H1 (cell line): ENCODE results near the gene NBPF1. TPM values are rescaled to one million over a fixed set of nuclear protein-coding genes. Genes with fewer than 3 reads are reported as not detected.
A peak's percentile ranks its signal among the peaks of the same experiment; 100 is the strongest.
"Not testable (repeated sequence)": the region's sequence is repeated elsewhere in the genome, so short reads cannot be mapped to it uniquely, and the experiment has no call there.

Experiments
- CTCF ChIA-PET: fragments of 300-600 bp; sonication (Branson Sonifier 250); formaldehyde crosslinking; loops from one replicate; lab custom pipeline; 2021; ENCODE audit not compliant: partially characterized antibody; lab: Charles Lee
- POLR2A ChIA-PET: fragments of 300-600 bp; sonication (Branson Sonifier 250); formaldehyde crosslinking; loops from one replicate; lab custom pipeline; 2021; ENCODE audit warnings: inconsistent platforms; ENCODE audit not compliant: partially characterized antibody; lab: Charles Lee
- DNase-seq, 2 experiments: peaks; one replicate each; pipeline versions ENCODE4 v3.0.0 to v3.0.0-alpha.2; 2010 to 2022; ENCODE audit warnings: low spot score in 2 of 2, low read depth in 1 of 2, mixed read lengths in 1 of 2
- FAIRE-seq: peaks from 2 replicates; lab custom pipeline; 2011; peaks lifted over from hg19 to GRCh38; lab: Jason Lieb, UNC
- H2AFZ ChIP-seq: 2 replicates; pipeline ENCODE4 v1.8.1; 2012; ENCODE audit warnings: low read length, inconsistent platforms
- H2AK5ac ChIP-seq: 2 replicates; pipeline ENCODE4 v1.6.1; 2013; ENCODE audit warnings: low read depth, low read length
- H2BK120ac ChIP-seq: replicated peaks from 2 replicates; pipeline ENCODE3; 2013; ENCODE audit warnings: low read depth, low read length, inconsistent platforms
- H2BK12ac ChIP-seq: 2 replicates; pipeline ENCODE4 v1.6.1; 2013; ENCODE audit warnings: low read depth, low read length
- H2BK15ac ChIP-seq: 2 replicates; pipeline ENCODE4 v1.6.1; 2013; ENCODE audit warnings: low read length
- H2BK20ac ChIP-seq: 2 replicates; pipeline ENCODE4 v1.6.1; 2013; ENCODE audit warnings: low read length
- H2BK5ac ChIP-seq: 2 replicates; pipeline ENCODE4 v1.6.1; 2013; ENCODE audit warnings: low read depth, low read length
- H3K14ac ChIP-seq: 2 replicates; pipeline ENCODE4 v1.6.1; 2013; ENCODE audit warnings: inconsistent platforms; ENCODE audit not compliant: insufficient read length
- H3K18ac ChIP-seq: 2 replicates; pipeline ENCODE4 v1.6.1; 2013; ENCODE audit warnings: low read length; ENCODE audit errors: extremely low read depth
- H3K23ac ChIP-seq: 2 replicates; pipeline ENCODE4 v1.6.1; 2013; ENCODE audit warnings: inconsistent platforms; ENCODE audit not compliant: insufficient read length
- H3K23me2 ChIP-seq: 2 replicates; pipeline ENCODE4 v1.6.1; 2013; ENCODE audit warnings: low read depth, low read length
- H3K27ac ChIP-seq: 2 replicates; pipeline ENCODE4 v1.6.1; 2011; ENCODE audit warnings: low read depth, low read length, inconsistent platforms
- H3K27me3 ChIP-seq, 4 experiments: replicated peaks in 1 of 4; 1 replicate in 1 of 4; 2 replicates in 3 of 4; pipeline versions ENCODE4 v1.6.1 to v1.8.1; 2011 to 2013; ENCODE audit warnings: low read length in 3 of 4, mild to moderate bottlenecking in 3 of 4, inconsistent platforms in 2 of 4, mixed read lengths in 2 of 4, moderate library complexity in 1 of 4; ENCODE audit not compliant: control insufficient read depth in 3 of 4, insufficient read depth in 3 of 4; ENCODE audit errors: extremely low read depth in 1 of 4
- H3K36me3 ChIP-seq, 4 experiments: 2 replicates each; pipeline versions ENCODE4 v1.6.1 to v1.8.1; 2011 to 2013; ENCODE audit warnings: mild to moderate bottlenecking in 4 of 4, low read length in 3 of 4, moderate library complexity in 2 of 4, control low read depth in 1 of 4, inconsistent platforms in 1 of 4; ENCODE audit not compliant: insufficient read depth in 4 of 4, control insufficient read depth in 2 of 4
- H3K4ac ChIP-seq: replicated peaks from 2 replicates; pipeline ENCODE3; 2013; ENCODE audit warnings: low read length, low read depth, mixed read lengths, inconsistent platforms; ENCODE audit not compliant: insufficient read length
- H3K4me1 ChIP-seq, 4 experiments: replicated peaks in 1 of 4; 1 replicate in 1 of 4; 2 replicates in 3 of 4; pipeline versions ENCODE4 v1.6.1 to v1.8.1; 2011 to 2013; ENCODE audit warnings: low read length in 3 of 4, inconsistent platforms in 2 of 4, mixed read lengths in 1 of 4; ENCODE audit not compliant: insufficient read depth in 4 of 4, control insufficient read depth in 3 of 4
- H3K4me2 ChIP-seq, 2 experiments: 2 replicates each; pipeline versions ENCODE4 v1.6.1 to v1.8.1; 2011 to 2013; ENCODE audit warnings: low read depth in 2 of 2, low read length in 2 of 2, control low read depth in 1 of 2, inconsistent platforms in 1 of 2, mild to moderate bottlenecking in 1 of 2; ENCODE audit not compliant: insufficient read depth in 1 of 2
- H3K4me3 ChIP-seq, 4 experiments: fragments of 200-600, 300-600 bp in 1 of 4; sonication (generic), shearing (Covaris generic), sonication (Bioruptor Twin) in 1 of 4; 2 replicates each; pipeline versions ENCODE4 v1.5.1 to v1.8.1; 2011 to 2016; ENCODE audit warnings: low read length in 4 of 4, low read depth in 3 of 4, control low read depth in 2 of 4, inconsistent platforms in 2 of 4, mild to moderate bottlenecking in 2 of 4, mixed read lengths in 1 of 4, moderate library complexity in 1 of 4; ENCODE audit not compliant: insufficient read depth in 2 of 4; ENCODE audit errors: extremely low read depth in 1 of 4
- H3K56ac ChIP-seq: replicated peaks from 2 replicates; pipeline ENCODE3; 2013; ENCODE audit warnings: low read depth, mild to moderate bottlenecking, mixed read lengths, low read length, inconsistent platforms; ENCODE audit not compliant: insufficient read length
- H3K79me1 ChIP-seq: 2 replicates; pipeline ENCODE4 v1.6.1; 2013; ENCODE audit warnings: low read depth, low read length, control low read depth
- H3K79me2 ChIP-seq, 2 experiments: 2 replicates each; pipeline versions ENCODE4 v1.6.1 to v1.8.1; 2012 to 2013; ENCODE audit warnings: low read length in 2 of 2, mild to moderate bottlenecking in 2 of 2, inconsistent platforms in 1 of 2; ENCODE audit not compliant: insufficient read depth in 2 of 2, control insufficient read depth in 1 of 2
- H3K9ac ChIP-seq, 4 experiments: replicated peaks in 1 of 4; 1 replicate in 1 of 4; 2 replicates in 3 of 4; pipeline versions ENCODE4 v1.6.1 to v1.8.1; 2011 to 2013; ENCODE audit warnings: low read depth in 3 of 4, low read length in 3 of 4, control low read depth in 2 of 4, mild to moderate bottlenecking in 2 of 4, moderate library complexity in 2 of 4, inconsistent platforms in 1 of 4; ENCODE audit errors: extremely low read depth in 1 of 4
- H3K9me3 ChIP-seq, 2 experiments: 2 replicates each; pipeline versions ENCODE4 v1.6.1 to v1.8.1; 2012 to 2013; ENCODE audit warnings: mild to moderate bottlenecking in 2 of 2, moderate library complexity in 2 of 2, control low read depth in 1 of 2, inconsistent platforms in 1 of 2, low read depth in 1 of 2, low read length in 1 of 2, mixed read lengths in 1 of 2; ENCODE audit not compliant: insufficient read depth in 2 of 2
- H4K20me1 ChIP-seq, 2 experiments: replicated peaks in 1 of 2; 2 replicates each; pipeline versions ENCODE3 to v1.8.1; 2011 to 2013; ENCODE audit warnings: inconsistent platforms in 2 of 2, low read length in 2 of 2, mild to moderate bottlenecking in 1 of 2; ENCODE audit not compliant: insufficient read depth in 2 of 2, control insufficient read depth in 1 of 2
- H4K5ac ChIP-seq: 2 replicates; pipeline ENCODE4 v1.6.1; 2013; ENCODE audit warnings: low read length, low read depth, mixed read lengths, inconsistent platforms; ENCODE audit not compliant: insufficient read length
- H4K8ac ChIP-seq: 2 replicates; pipeline ENCODE4 v1.8.0; 2013; ENCODE audit warnings: mild to moderate bottlenecking, moderate library complexity, low read length, inconsistent platforms; ENCODE audit not compliant: insufficient read depth; ENCODE audit errors: extremely low read depth
- H4K91ac ChIP-seq: replicated peaks from 2 replicates; pipeline ENCODE3; 2013; ENCODE audit warnings: low read length, mixed read lengths, inconsistent platforms; ENCODE audit not compliant: insufficient read length
- HDAC2 ChIP-seq, 2 experiments: fragments of 300-600 bp in 1 of 2; sonication (generic) in 1 of 2; IDR thresholded peaks; 2 replicates each; pipeline ENCODE4 v1.6.1; 2011 to 2012; ENCODE audit warnings: low read depth in 2 of 2, low read length in 2 of 2, mild to moderate bottlenecking in 2 of 2, moderate library complexity in 2 of 2, borderline replicate concordance in 1 of 2, inconsistent platforms in 1 of 2
- KDM4A ChIP-seq: IDR thresholded peaks from one replicate; pipeline ENCODE4 v1.7.1; 2012; ENCODE audit warnings: low read depth, mild to moderate bottlenecking, moderate library complexity, low read length, inconsistent platforms; ENCODE audit not compliant: severe bottlenecking
- RBBP5 ChIP-seq: IDR thresholded peaks from 2 replicates; pipeline ENCODE4 v1.7.1; 2012; ENCODE audit warnings: low read depth, mild to moderate bottlenecking, inconsistent platforms, low read length, moderate library complexity, borderline replicate concordance
- TAF1 ChIP-seq: IDR thresholded peaks from 2 replicates; pipeline ENCODE4 v1.6.1; 2011; ENCODE audit warnings: mild to moderate bottlenecking, low read depth, low read length
- WGBS, 2 experiments: shearing (Covaris generic) in 1 of 2; methylation state at CpG; one replicate each; pipeline versions ENCODE4 v1.1.6 to v1.1.7; 2013 to 2015; ENCODE audit warnings: low lambda C conversion rate in 2 of 2, mixed read lengths in 2 of 2, inconsistent platforms in 1 of 2, low coverage in 1 of 2, missing lambda C conversion rate in 1 of 2; ENCODE audit not compliant: insufficient replicate concordance in 2 of 2, insufficient coverage in 1 of 2, insufficient read length in 1 of 2; ENCODE audit errors: extremely low coverage in 1 of 2, missing lambda C conversion rate in 1 of 2; 5-methylcytosine and 5-hydroxymethylcytosine counted together
- polyA plus RNA-seq, 7 experiments: library from polyadenylated mRNA; depleted of rRNA in 3 of 7; stranded (reverse) in 5 of 7; unstranded in 2 of 7; fragments of >200 nt in 5 of 7; fragments of 200-250 nt in 2 of 7; gene quantifications; 1 replicate in 5 of 7; 2 replicates in 1 of 7; 4 replicates in 1 of 7; pipeline versions ENCODE4 v1.2.1 to v1.2.3, GENCODE V29; 2011 to 2013; ENCODE audit warnings: missing spikeins in 2 of 7, mixed read lengths in 2 of 7
- total RNA-seq: library from RNA; stranded (reverse); fragmentation: NEBNext Ultra II Directional; extraction: Animal tissue kit (Norgen Biotek cat#: 25700); gene quantifications from 2 replicates; pipeline ENCODE4 v1.2.1, GENCODE V29; 2021
- TF ChIP-seq, protein P1 (sequence below): IDR thresholded peaks from 2 replicates; pipeline ENCODE4 v1.6.1; 2012; ENCODE audit warnings: inconsistent platforms

The NBPF1 gene
- total and polyA plus RNA-seq, 2 of the 8 experiments (the other 6 are each of a cell fraction or from before 2014, with no cell fraction given) = 9.6 to 19.3 TPM

DNA sequence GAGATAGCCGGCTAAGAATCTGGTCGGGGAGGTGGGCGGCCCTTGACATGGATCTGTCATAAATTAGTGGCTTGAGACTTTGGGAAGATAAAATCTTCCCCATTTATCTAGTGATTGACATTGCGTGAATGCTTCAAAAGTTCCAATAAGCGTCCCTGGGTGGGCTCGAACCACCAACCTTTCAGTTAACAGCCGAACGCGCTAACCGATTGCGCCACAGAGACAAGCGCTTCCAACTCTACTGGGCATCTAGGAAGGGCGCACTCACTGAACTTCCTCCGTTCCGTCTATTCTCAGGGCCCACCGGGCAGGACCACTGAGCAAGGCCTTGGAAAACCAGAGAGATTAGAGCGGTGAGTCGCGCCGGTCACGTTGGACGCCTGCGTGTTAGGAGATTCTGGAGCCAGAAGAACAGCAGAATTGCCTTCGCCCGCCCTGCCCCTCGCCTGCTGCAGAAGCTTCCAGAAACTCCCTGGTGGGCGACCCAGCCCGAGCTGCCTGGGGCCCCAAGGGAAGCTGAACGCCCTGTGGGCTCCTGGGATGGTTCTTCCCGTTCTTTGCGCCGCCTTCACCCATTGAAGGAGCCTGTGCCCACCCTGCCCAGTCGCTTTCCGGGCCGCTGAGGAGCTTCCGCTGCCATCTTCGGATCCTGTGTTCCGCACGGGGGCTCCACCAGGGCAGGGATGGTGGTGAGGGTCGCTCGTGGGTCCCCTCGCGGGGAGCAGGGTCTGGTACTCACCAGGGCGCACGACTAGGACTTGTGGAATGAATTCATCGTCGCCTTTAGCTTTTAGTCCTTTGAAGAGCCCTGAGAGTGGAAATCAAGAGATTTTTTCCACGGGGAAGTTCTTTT lies 92.7 kb downstream of the NBPF1 start (continued):
- TF ChIP-seq RBBP5 (peak; percentile 84; the same call in 1 of the 2 replicates), HDAC2 (IDR thresholded peaks at IDR 0.05; ENCODE audit: borderline replicate concordance in 1 of 2, low read depth in 2 of 2, low read length in 2 of 2) (0 out of 4 replicates have a peak, but pooled peaks of 1 of the 2 experiments have one; percentile 64), KDM4A (peak; percentile 70), TAF1 (0 out of 2 replicates have a peak, but pooled peaks have one; percentile 21)
- TF ChIP-seq, protein P1, sequence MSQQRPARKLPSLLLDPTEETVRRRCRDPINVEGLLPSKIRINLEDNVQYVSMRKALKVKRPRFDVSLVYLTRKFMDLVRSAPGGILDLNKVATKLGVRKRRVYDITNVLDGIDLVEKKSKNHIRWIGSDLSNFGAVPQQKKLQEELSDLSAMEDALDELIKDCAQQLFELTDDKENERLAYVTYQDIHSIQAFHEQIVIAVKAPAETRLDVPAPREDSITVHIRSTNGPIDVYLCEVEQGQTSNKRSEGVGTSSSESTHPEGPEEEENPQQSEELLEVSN = peak; percentile 41; the same call in 1 of the 2 replicates

DNA sequence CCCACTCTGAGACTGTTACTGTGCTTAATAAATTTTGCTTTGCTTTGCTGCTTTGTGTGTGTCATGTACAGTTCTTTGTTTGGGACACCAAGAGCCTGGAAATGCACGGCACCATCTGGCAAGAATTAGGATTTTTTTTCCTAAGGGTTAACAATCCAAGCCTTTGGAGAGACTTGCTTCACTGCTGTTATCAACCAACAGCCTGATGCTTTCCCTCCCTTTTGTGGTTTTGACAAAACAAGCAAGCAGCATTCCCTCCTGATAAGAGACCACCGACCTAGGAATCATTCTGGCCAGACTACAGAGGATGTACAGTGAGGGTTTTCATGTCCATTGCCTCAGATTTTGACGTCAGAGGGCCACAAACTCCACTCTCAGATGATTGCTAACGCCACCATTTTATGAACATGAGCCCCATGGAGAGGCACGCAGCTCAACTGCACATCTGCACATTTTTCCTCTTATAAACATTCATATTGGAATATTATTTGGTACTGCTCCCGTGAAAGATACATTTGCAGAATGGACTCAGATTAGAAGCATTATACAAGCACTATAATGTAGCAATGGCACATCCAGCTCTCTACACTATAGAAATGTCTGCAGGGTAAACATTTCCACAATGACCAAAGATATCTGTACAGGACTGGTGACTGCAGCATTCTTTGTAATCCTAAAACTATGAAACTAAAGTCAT lies 94.0 kb downstream of the NBPF1 start:
- H3K4ac ChIP-seq, H2BK12ac ChIP-seq, H4K8ac ChIP-seq, H3K79me1 ChIP-seq, DNase-seq, H2BK20ac ChIP-seq, H3K27ac ChIP-seq, H4K20me1 ChIP-seq, H2BK5ac ChIP-seq, H3K23ac ChIP-seq, H3K79me2 ChIP-seq, H3K56ac ChIP-seq, H3K9me3 ChIP-seq, POLR2A ChIA-PET, H3K18ac ChIP-seq, H2AFZ ChIP-seq, H3K4me2 ChIP-seq, H3K36me3 ChIP-seq, H3K4me1 ChIP-seq, H2AK5ac ChIP-seq, H3K23me2 ChIP-seq, H4K5ac ChIP-seq, H4K91ac ChIP-seq, H2BK120ac ChIP-seq, H3K9ac ChIP-seq, H3K4me3 ChIP-seq, FAIRE-seq, H3K14ac ChIP-seq, H3K27me3 ChIP-seq, H2BK15ac ChIP-seq: not testable (repeated sequence)
- WGBS, 2 experiments = 86% methylated on average over 6 of the region's 6 CpGs; no CpG with 5 or more reads in 1 of the 2 experiments
- CTCF ChIA-PET = interaction anchor here (1.2 kb wide), 1 partner anchor 9 kb away, joined by 3 read pairs; no protein-coding TSS in a partner anchor
